H1 (cell line): ENCODE results near the gene TRPT1. TPM values are rescaled to one million over a fixed set of nuclear protein-coding genes. Genes with fewer than 3 reads are reported as not detected.

Experiments used
- CBX5 ChIP-seq: fragments of 300-800, 300-1000 bp; sonication (generic); IDR thresholded peaks from 2 replicates; pipeline ENCODE4 v1.7.1; 2016; ENCODE audit warnings: antibody characterized with exemption, low read length, low read depth
- CTCF ChIP-seq, 3 experiments: IDR thresholded peaks; 1 replicate in 2 of 3; 2 replicates in 1 of 3; pipeline versions ENCODE4 v1.5.1 to v1.6.1; 2011; ENCODE audit warnings: low read length in 3 of 3, mild to moderate bottlenecking in 3 of 3, inconsistent platforms in 2 of 3, low read depth in 1 of 3, moderate library complexity in 1 of 3; ENCODE audit not compliant: insufficient read depth in 1 of 3; ENCODE audit errors: control extremely low read depth in 1 of 3
- FOSL1 ChIP-seq: IDR thresholded peaks from 2 replicates; pipeline ENCODE4 v1.6.1; 2011; ENCODE audit warnings: mild to moderate bottlenecking, low read depth, low read length, moderate library complexity; ENCODE audit not compliant: insufficient read depth
- NANOG ChIP-seq: IDR thresholded peaks from 2 replicates; pipeline ENCODE4 v1.6.1; 2011; ENCODE audit warnings: low read length, low read depth, mild to moderate bottlenecking, inconsistent platforms; ENCODE audit not compliant: insufficient read depth, poor library complexity, severe bottlenecking
- POU5F1 ChIP-seq: IDR thresholded peaks from 2 replicates; pipeline ENCODE4 v1.6.1; 2011; ENCODE audit warnings: low read depth, mild to moderate bottlenecking, low read length, moderate library complexity
- RBBP5 ChIP-seq: IDR thresholded peaks from 2 replicates; pipeline ENCODE4 v1.7.1; 2012; ENCODE audit warnings: low read depth, mild to moderate bottlenecking, inconsistent platforms, low read length, moderate library complexity, borderline replicate concordance
- SIN3A ChIP-seq, 2 experiments: IDR thresholded peaks in 1 of 2; conservative IDR thresholded peaks in 1 of 2; 2 replicates each; pipeline ENCODE4 v1.6.1; 2011 to 2012; ENCODE audit warnings: low read length in 2 of 2, improper control_type of control experiment in 1 of 2, low read depth in 1 of 2, mild to moderate bottlenecking in 1 of 2
- SP4 ChIP-seq: IDR thresholded peaks from 2 replicates; pipeline ENCODE4 v1.6.1; 2012; ENCODE audit warnings: low read length, inconsistent platforms
- polyA plus RNA-seq, 7 experiments: library from polyadenylated mRNA; depleted of rRNA in 3 of 7; stranded (reverse) in 5 of 7; unstranded in 2 of 7; fragments of >200 nt in 5 of 7; fragments of 200-250 nt in 2 of 7; gene quantifications; 1 replicate in 5 of 7; 2 replicates in 1 of 7; 4 replicates in 1 of 7; pipeline versions ENCODE4 v1.2.1 to v1.2.3, GENCODE V29; 2011 to 2013; ENCODE audit warnings: missing spikeins in 2 of 7, mixed read lengths in 2 of 7
- total RNA-seq: library from RNA; stranded (reverse); fragmentation: NEBNext Ultra II Directional; extraction: Animal tissue kit (Norgen Biotek cat#: 25700); gene quantifications from 2 replicates; pipeline ENCODE4 v1.2.1, GENCODE V29; 2021
- TF ChIP-seq, protein P1 (sequence below): fragments of 300-600 bp; sonication (generic); IDR thresholded peaks from 2 replicates; pipeline ENCODE4 v1.7.1; 2012; ENCODE audit warnings: low read length, moderate library complexity, mild to moderate bottlenecking, inconsistent platforms; ENCODE audit not compliant: insufficient replicate concordance

The TRPT1 gene
- total and polyA plus RNA-seq, 2 of the 8 experiments (the other 6 are each of a cell fraction or from before 2014, with no cell fraction given), result 34.5 to 74.6 TPM

- TF ChIP-seq, protein P1, sequence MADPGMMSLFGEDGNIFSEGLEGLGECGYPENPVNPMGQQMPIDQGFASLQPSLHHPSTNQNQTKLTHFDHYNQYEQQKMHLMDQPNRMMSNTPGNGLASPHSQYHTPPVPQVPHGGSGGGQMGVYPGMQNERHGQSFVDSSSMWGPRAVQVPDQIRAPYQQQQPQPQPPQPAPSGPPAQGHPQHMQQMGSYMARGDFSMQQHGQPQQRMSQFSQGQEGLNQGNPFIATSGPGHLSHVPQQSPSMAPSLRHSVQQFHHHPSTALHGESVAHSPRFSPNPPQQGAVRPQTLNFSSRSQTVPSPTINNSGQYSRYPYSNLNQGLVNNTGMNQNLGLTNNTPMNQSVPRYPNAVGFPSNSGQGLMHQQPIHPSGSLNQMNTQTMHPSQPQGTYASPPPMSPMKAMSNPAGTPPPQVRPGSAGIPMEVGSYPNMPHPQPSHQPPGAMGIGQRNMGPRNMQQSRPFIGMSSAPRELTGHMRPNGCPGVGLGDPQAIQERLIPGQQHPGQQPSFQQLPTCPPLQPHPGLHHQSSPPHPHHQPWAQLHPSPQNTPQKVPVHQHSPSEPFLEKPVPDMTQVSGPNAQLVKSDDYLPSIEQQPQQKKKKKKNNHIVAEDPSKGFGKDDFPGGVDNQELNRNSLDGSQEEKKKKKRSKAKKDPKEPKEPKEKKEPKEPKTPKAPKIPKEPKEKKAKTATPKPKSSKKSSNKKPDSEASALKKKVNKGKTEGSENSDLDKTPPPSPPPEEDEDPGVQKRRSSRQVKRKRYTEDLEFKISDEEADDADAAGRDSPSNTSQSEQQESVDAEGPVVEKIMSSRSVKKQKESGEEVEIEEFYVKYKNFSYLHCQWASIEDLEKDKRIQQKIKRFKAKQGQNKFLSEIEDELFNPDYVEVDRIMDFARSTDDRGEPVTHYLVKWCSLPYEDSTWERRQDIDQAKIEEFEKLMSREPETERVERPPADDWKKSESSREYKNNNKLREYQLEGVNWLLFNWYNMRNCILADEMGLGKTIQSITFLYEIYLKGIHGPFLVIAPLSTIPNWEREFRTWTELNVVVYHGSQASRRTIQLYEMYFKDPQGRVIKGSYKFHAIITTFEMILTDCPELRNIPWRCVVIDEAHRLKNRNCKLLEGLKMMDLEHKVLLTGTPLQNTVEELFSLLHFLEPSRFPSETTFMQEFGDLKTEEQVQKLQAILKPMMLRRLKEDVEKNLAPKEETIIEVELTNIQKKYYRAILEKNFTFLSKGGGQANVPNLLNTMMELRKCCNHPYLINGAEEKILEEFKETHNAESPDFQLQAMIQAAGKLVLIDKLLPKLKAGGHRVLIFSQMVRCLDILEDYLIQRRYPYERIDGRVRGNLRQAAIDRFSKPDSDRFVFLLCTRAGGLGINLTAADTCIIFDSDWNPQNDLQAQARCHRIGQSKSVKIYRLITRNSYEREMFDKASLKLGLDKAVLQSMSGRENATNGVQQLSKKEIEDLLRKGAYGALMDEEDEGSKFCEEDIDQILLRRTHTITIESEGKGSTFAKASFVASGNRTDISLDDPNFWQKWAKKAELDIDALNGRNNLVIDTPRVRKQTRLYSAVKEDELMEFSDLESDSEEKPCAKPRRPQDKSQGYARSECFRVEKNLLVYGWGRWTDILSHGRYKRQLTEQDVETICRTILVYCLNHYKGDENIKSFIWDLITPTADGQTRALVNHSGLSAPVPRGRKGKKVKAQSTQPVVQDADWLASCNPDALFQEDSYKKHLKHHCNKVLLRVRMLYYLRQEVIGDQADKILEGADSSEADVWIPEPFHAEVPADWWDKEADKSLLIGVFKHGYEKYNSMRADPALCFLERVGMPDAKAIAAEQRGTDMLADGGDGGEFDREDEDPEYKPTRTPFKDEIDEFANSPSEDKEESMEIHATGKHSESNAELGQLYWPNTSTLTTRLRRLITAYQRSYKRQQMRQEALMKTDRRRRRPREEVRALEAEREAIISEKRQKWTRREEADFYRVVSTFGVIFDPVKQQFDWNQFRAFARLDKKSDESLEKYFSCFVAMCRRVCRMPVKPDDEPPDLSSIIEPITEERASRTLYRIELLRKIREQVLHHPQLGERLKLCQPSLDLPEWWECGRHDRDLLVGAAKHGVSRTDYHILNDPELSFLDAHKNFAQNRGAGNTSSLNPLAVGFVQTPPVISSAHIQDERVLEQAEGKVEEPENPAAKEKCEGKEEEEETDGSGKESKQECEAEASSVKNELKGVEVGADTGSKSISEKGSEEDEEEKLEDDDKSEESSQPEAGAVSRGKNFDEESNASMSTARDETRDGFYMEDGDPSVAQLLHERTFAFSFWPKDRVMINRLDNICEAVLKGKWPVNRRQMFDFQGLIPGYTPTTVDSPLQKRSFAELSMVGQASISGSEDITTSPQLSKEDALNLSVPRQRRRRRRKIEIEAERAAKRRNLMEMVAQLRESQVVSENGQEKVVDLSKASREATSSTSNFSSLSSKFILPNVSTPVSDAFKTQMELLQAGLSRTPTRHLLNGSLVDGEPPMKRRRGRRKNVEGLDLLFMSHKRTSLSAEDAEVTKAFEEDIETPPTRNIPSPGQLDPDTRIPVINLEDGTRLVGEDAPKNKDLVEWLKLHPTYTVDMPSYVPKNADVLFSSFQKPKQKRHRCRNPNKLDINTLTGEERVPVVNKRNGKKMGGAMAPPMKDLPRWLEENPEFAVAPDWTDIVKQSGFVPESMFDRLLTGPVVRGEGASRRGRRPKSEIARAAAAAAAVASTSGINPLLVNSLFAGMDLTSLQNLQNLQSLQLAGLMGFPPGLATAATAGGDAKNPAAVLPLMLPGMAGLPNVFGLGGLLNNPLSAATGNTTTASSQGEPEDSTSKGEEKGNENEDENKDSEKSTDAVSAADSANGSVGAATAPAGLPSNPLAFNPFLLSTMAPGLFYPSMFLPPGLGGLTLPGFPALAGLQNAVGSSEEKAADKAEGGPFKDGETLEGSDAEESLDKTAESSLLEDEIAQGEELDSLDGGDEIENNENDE, result no peak
- no peak for TF ChIP-seq NANOG
- TF ChIP-seq FOSL1, result no peak
- TF ChIP-seq SIN3A (conservative IDR thresholded peaks at IDR 0.05 in 1 of 2, IDR thresholded peaks at IDR 0.05 in 1 of 2; ENCODE audit: low read depth in 1 of 2, low read length in 2 of 2), result no peak
- no peak for TF ChIP-seq RBBP5
- TF ChIP-seq SP4, result no peak
- TF ChIP-seq CTCF (IDR thresholded peaks at IDR 0.05; ENCODE audit: control extremely low read depth in 1 of 3, insufficient read depth in 1 of 3, low read depth in 1 of 3, low read length in 3 of 3), result no peak
- no peak for TF ChIP-seq POU5F1
- TF ChIP-seq CBX5, result no peak
Observed at GRCh38 chr11:64253481-64253880, 27.5 kb upstream of the TRPT1 start (continued).
